ENCODE results near the gene NUCB2.

DNA sequence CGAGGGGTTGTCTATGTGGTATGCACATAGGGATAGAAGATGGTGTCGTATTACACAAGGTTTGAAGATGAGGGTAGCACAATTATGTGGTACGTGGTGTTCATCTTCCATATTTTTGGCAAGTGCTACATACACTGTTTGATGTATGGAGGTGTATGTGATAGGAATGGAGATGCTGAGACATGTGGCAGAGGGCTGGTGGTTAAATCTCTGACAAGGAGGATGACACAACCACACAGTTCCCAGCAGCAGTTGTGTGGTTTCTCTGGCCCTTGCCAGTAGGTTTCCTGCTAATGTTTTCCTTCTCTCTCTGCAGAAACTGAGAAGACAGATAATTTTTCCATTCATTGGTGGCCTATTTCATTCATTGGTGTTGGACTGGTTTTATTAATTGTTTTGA is 92.0 kb downstream of the NUCB2 start:
- TF ChIP-seq, protein P1, sequence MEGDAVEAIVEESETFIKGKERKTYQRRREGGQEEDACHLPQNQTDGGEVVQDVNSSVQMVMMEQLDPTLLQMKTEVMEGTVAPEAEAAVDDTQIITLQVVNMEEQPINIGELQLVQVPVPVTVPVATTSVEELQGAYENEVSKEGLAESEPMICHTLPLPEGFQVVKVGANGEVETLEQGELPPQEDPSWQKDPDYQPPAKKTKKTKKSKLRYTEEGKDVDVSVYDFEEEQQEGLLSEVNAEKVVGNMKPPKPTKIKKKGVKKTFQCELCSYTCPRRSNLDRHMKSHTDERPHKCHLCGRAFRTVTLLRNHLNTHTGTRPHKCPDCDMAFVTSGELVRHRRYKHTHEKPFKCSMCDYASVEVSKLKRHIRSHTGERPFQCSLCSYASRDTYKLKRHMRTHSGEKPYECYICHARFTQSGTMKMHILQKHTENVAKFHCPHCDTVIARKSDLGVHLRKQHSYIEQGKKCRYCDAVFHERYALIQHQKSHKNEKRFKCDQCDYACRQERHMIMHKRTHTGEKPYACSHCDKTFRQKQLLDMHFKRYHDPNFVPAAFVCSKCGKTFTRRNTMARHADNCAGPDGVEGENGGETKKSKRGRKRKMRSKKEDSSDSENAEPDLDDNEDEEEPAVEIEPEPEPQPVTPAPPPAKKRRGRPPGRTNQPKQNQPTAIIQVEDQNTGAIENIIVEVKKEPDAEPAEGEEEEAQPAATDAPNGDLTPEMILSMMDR (conservative IDR thresholded peaks at IDR 0.05 in 1 of 2, IDR thresholded peaks at IDR 0.05 in 1 of 2; ENCODE audit: extremely low read depth in 1 of 2, insufficient read depth in 1 of 2, low read depth in 1 of 2, low read length in 2 of 2), result no peak
- TF ChIP-seq EZH2 (IDR thresholded peaks at IDR 0.05; ENCODE audit: borderline replicate concordance, low read length), result no peak

Data from mammary epithelial cell (primary cell).